HG03066 (cell line): ENCODE data around the gene PKDCC.
A peak's percentile ranks its signal among the peaks of the same experiment; 100 is the strongest.

Experiments used
- ATAC-seq: cut with Tn5 transposase; IDR thresholded peaks from one replicate; pipeline ENCODE4 v1.9.1; 2021; ENCODE audit warnings: low read depth; ENCODE audit not compliant: unreplicated experiment

PKDCC gene

DNA sequence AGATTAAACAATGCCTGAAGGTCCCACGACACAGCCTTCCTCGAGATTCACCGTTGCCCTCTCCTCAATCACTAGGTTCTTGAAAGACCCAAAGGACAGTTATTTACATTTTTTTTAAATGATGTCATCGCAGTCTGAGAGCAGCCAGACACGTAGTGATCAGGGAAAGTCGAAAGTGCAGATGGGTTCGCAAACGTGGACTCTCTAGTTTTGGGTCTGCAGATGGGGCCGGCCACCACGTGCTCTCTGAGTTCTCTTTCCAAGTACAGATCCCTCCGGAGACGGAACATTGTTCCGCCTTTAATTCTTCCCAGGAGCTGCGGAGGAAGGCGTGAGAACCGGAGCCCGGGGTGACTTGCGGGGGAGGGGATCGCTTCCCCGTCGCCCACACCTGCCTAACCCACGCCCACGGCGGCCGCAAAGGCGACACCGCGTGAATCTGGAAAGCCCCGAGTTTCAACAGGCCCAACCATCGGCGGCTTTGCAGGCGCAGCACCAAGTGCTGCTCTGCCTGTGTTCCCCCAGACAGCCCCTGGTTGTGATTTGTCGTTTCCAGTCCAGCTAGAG lies 54.3 kb downstream of the PKDCC start:
- ATAC-seq, result peak; percentile 51

DNA sequence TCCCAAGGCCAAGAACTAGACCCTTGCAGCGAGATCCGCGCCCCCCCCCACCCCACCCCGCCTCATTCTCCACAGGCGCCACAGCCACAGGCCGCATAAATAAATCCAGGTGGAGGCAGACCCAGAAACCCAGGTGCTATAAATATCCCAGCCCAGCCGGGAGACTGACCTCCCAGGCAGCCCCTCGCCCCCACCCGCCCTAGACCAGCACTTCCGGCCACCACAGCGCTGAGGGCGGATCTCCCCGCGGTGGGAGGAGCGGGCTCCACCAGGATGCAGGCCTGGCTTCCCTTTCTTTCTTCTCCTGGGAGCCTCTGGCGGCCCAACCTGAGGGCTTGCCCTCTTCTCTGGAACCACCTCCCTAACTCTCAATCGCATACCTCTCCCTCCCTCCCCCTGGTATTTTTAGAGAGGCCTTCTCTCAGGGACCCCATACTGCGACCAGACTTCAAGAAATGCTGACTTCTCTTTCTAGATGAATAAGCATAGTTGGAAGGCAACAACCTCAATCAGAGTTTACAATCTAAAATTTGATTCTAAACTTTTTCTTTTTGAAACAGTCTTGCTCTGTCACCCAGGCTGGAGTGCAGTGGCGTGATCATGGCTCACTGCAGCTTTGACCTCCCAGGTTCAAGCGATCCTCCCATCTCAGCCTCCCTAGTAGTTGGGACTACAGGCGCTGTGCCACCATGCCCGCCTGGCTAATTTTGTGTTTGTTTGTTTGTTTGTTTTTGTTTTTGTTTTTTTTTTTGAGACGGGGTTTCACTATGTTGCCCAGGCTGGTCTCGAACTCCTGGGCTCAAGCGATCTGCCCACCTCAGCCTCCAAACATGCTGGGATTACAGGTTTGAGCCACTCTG lies 55.0 kb downstream of the PKDCC start:
- peak; percentile 9 for ATAC-seq

DNA sequence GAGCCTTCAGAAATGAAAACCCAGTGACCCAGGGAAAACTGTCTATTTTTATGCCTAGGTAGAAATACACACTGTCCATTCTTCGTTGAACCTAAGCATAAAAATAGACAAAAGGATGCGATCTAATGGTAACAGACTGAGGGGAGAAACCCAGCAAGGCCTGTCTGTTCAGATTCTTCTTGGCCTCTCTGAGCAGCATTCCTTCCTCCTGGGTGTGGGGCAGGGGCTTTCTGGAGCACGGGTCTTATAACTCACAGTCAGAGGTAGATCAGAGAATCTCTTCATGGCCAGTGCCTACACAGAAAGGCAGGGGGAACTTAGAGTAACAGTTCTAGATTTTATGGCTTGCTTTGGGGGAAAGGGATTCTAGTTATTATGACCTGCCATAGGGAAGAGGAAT lies 56.0 kb downstream of the PKDCC start:
- no peak for ATAC-seq

DNA sequence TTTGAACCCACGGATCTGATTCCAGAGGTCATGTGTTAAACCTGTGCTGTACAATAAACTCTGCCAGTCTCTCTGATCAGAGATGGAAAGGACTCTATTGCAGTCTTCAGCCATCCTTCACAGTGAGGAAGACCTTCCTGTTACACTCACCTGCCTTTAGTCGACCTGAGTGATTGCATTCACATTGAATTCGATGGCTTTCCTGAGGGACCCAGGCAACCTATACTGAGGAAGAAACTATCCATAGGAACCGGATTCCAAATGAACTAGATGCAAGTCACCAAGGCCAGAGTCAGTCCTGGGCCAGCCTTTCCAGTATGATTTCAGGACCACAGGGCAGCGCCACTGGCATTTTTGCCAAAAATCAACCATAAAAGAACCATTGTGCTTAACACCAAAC lies 56.8 kb downstream of the PKDCC start:
- ATAC-seq, result no peak

DNA sequence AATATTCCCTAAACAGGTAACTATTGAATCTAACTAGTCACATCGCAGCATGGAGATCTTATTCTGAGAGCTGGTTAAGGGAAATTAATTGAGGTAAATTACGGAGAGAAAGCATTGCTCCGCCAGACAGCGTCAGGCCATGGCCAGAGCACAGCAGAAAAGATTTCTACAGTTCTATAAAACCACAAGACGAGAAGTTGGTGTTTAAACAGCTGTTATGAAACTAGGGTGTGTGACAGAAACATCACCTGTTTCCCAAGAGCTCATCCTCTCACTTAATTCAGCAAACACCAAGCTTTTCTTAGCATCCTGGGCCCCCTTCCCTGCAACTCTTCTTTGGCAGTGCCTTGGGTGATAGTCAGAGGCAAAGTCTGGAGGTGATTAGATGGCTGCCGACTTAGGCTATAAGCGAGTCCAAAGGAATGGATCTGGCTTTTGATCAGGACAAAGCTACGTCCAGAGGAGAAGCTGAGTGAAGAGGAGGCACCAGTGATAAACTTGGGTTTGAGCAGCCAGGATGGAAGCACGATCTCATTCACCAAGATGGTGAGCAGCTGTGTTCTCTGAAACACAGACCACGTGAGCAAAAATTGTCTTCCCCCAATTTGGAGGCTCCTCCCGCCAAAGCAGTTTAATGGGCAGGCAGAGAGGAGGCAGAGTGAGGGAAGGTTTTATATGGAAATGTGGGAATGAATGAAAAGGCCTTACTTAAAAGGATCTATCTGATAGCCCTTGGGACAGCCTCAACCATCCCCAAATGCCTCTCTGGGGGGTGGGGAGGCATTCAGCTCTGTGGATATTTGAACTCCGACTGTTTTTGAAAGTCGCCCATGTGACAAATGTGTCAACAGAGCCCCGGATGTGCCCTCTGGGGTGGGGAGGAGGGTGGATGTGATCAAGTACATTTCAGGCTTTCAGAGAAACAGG lies 57.8 kb downstream of the PKDCC start:
- ATAC-seq, result peak; percentile 49

DNA sequence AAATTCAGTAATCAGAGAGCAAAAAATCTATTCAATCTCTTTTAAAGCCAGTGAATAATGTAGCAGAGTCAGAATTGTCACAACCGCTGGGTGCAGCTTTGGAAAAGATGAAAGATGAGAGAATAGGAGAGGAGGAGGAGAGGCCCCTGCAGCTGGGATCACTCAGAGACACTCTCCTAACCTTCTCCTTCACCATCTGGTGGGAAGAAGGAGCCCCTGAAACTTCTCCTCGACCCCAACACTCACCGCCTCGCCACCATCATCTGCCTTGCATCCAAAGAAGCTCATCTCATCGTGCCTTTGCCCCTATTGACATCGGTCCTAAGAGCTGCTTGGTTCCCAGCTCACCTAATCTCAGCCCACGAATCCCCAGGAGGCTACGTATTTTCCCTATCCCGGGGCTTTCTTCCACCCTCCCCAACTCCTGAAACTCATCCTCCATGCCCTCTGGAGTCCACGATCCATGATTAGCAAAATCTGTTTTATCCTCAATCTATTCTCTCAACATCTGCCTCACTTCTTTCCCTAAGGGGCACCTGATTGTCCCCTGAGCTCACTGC lies 58.5 kb downstream of the PKDCC start:
- ATAC-seq, result no peak

DNA sequence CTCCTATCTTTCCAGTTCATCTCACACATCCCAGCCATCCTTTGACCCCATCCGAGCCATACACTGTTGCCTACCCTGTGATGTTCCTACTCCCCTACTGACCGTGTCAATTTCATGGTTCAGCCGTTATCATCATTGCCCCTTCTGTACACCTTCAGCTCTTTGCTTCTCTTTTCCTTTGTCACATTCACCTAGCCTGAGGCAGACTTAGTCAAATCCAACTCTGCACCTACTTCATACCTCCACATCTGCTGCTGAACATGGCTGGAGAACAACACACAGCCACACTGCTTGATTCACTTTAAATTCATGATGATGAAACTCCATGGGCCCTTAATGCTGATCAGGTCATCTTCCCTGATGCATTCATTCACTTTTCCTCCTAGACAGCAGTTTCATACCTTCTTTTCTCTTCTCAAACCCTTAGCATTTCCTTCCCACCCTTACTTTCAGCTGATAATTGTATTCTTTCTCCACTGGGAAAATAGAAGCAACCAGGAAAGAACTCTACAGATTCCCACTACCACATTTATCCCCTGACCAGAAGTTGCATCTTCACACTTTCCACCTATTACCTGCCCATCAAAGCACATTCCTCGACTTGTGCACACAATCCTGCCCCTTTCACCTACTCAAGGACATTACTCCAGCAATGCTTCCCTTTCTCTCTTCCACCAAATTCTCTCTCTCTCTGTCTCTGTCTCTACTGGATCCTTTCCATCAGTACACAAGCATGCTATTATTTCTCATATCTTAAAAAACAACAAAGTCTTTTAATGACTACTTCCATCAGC lies 59.6 kb downstream of the PKDCC start:
- no peak for ATAC-seq
